ENCODE data around the gene SERPINB5.

GRCh38 chr18:63542069-63542468, 65.3 kb downstream of the SERPINB5 start, which contains the start of gene SERPINB12:
- TF ChIP-seq, protein P1, sequence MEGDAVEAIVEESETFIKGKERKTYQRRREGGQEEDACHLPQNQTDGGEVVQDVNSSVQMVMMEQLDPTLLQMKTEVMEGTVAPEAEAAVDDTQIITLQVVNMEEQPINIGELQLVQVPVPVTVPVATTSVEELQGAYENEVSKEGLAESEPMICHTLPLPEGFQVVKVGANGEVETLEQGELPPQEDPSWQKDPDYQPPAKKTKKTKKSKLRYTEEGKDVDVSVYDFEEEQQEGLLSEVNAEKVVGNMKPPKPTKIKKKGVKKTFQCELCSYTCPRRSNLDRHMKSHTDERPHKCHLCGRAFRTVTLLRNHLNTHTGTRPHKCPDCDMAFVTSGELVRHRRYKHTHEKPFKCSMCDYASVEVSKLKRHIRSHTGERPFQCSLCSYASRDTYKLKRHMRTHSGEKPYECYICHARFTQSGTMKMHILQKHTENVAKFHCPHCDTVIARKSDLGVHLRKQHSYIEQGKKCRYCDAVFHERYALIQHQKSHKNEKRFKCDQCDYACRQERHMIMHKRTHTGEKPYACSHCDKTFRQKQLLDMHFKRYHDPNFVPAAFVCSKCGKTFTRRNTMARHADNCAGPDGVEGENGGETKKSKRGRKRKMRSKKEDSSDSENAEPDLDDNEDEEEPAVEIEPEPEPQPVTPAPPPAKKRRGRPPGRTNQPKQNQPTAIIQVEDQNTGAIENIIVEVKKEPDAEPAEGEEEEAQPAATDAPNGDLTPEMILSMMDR (IDR thresholded peaks at IDR 0.05) = no peak
- TF ChIP-seq EZH2phosphoT487 (IDR thresholded peaks at IDR 0.05) (no peak), EZH2 (IDR thresholded peaks at IDR 0.05) (no peak)

All from neural progenitor cell (in vitro differentiated cells).